Measurements from ENCODE around the gene KCNS1. TPM values are rescaled to one million over a fixed set of nuclear protein-coding genes. Genes with fewer than 3 reads are reported as not detected.

Gene KCNS1
- total RNA-seq, 1 experiment from 2014 or later = 0.98 TPM

DNA sequence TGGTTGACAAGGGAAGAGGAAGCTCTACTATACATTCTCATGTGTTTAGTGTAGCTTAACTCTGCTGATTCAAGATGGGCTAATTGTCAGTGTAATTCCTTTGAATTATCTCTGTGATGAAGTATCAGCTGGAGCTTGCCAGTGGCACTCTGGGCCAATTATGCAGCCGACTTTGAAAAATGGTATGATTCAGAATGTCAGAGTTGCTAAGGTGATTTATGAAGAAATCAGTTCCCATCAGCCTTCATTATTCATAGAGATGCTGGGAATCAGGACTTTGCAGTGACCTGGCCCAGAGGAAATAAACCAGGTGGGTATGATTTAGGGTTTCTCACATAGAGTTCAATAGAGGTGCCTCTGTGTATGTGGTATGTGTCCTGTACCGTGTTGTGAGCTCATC, 33.4 kb downstream of the KCNS1 start:
- H3T11ph ChIP-seq (ENCODE audit: low read length) = no peak overlapping the region
- no peak overlapping the region for H3K9ac ChIP-seq (ENCODE audit: extremely low read depth, insufficient read length, low read length)
- Mint-ChIP-seq H3K27me3 (ENCODE audit: low read depth) (no peaks in the 10 kb centered on the region), H3K4me1 (peaks cover 3% of the 10 kb centered on the region in 2 experiments; a peak in 3 of 4 replicates), H3K9me3 (no peaks in the 10 kb centered on the region; a peak in 1 of 5 replicates), H3K27ac (peak overlapping the region in 2 of 3 experiments; percentile 8 to 40; a peak in 1 of 7 replicates), H3K4me3 (no peak overlapping the region), H3K36me3 (ENCODE audit: insufficient read depth in 1 of 3, low read depth in 3 of 3) (peaks cover 5 to 10% (median 7%) of the 10 kb centered on the region in 3 experiments; a peak in 6 of 7 replicates)
- no peak overlapping the region for H3K4ac ChIP-seq (ENCODE audit: low read depth, low read length)
- H3K4me1 ChIP-seq (ENCODE audit: insufficient read depth, low read length) = no peaks in the 10 kb centered on the region
- no peak overlapping the region for H3K23ac ChIP-seq (ENCODE audit: insufficient read length, low read depth, low read length)
- no peak overlapping the region for H4K8ac ChIP-seq (replicated peaks; ENCODE audit: insufficient read length, low read depth, low read length)
- no peak overlapping the region for H2BK5ac ChIP-seq (ENCODE audit: insufficient read length, low read length)
- no peak overlapping the region for H2BK15ac ChIP-seq (ENCODE audit: low read depth, low read length)
- H3K27ac ChIP-seq (ENCODE audit: insufficient read length, low read depth, low read length) = no peak overlapping the region
- no peaks in the 10 kb centered on the region for H3K27me3 ChIP-seq (ENCODE audit: insufficient read depth, low read length)
- no peaks in the 10 kb centered on the region for H3K9me3 ChIP-seq (ENCODE audit: control insufficient read depth, low read depth, low read length)
- H4K5ac ChIP-seq (ENCODE audit: insufficient read length, low read depth, low read length) = no peak overlapping the region
- TF ChIP-seq, protein P1, sequence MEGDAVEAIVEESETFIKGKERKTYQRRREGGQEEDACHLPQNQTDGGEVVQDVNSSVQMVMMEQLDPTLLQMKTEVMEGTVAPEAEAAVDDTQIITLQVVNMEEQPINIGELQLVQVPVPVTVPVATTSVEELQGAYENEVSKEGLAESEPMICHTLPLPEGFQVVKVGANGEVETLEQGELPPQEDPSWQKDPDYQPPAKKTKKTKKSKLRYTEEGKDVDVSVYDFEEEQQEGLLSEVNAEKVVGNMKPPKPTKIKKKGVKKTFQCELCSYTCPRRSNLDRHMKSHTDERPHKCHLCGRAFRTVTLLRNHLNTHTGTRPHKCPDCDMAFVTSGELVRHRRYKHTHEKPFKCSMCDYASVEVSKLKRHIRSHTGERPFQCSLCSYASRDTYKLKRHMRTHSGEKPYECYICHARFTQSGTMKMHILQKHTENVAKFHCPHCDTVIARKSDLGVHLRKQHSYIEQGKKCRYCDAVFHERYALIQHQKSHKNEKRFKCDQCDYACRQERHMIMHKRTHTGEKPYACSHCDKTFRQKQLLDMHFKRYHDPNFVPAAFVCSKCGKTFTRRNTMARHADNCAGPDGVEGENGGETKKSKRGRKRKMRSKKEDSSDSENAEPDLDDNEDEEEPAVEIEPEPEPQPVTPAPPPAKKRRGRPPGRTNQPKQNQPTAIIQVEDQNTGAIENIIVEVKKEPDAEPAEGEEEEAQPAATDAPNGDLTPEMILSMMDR (conservative IDR thresholded peaks at IDR 0.05) = no peak
- H2AFZ ChIP-seq (ENCODE audit: low read length) = no peak overlapping the region
- H3K56ac ChIP-seq (ENCODE audit: insufficient read length, low read depth, low read length) = no peak overlapping the region
- H3K4me2 ChIP-seq (ENCODE audit: insufficient read depth, insufficient read length, low read length) = no peak overlapping the region
- no peak for DNase-seq
- H3K79me2 ChIP-seq (ENCODE audit: insufficient read depth, low read length) = no peaks in the 10 kb centered on the region; the same call in 1 of the 2 replicates
- no peak overlapping the region for H3K14ac ChIP-seq (ENCODE audit: insufficient read depth, low read length)
- H3K23me2 ChIP-seq (ENCODE audit: insufficient read length, low read depth, low read length, poor library complexity, severe bottlenecking) = no peaks in the 10 kb centered on the region
- no peaks in the 10 kb centered on the region for H4K20me1 ChIP-seq (ENCODE audit: control insufficient read depth, insufficient read depth, insufficient read length)
- H3K18ac ChIP-seq (ENCODE audit: insufficient read length, low read depth, low read length) = no peak overlapping the region
- H2AK5ac ChIP-seq (ENCODE audit: insufficient read length, low read length) = no peak overlapping the region
- no peak overlapping the region for H2BK20ac ChIP-seq (ENCODE audit: low read depth, low read length, poor library complexity, severe bottlenecking)
- peaks cover 3% of the 10 kb centered on the region for H3K79me1 ChIP-seq (ENCODE audit: insufficient read depth, low read depth, low read length, poor library complexity, severe bottlenecking)
- no peak overlapping the region for H2BK12ac ChIP-seq (ENCODE audit: insufficient read length, low read depth, low read length)
- H2BK120ac ChIP-seq (ENCODE audit: low read depth, low read length, poor library complexity, severe bottlenecking) = no peak overlapping the region
- H4K91ac ChIP-seq (ENCODE audit: insufficient read length, low read depth, low read length) = no peak overlapping the region
- no CpG with 5 or more reads among the region's 2 CpGs for WGBS (ENCODE audit: extremely low coverage, insufficient read length, low lambda C conversion rate)
